ENCODE data around the gene FTCD.
"Not testable (repeated sequence)": the region's sequence is repeated elsewhere in the genome, so short reads cannot be mapped to it uniquely, and the experiment has no call there.

Gene FTCD

GRCh38 chr21:46152927-46153246 is 2.5 kb downstream of the FTCD start:
- DNase-seq: no peak

GRCh38 chr21:46151989-46152926 is 3.1 kb downstream of the FTCD start:
- DNase-seq: no peak

GRCh38 chr21:46151261-46151988 is 4.0 kb downstream of the FTCD start:
- no peak for DNase-seq

GRCh38 chr21:46150491-46151121 is 4.8 kb downstream of the FTCD start:
- DNase-seq: no peak

- DNase-seq: no peak
Measured at GRCh38 chr21:46150073-46150472, 5.3 kb downstream of the FTCD start.

- DNase-seq: no peak
Measured at GRCh38 chr21:46149205-46149901, 6.0 kb downstream of the FTCD start.

GRCh38 chr21:46148106-46148505 is 7.3 kb downstream of the FTCD start:
- DNase-seq: no peak

GRCh38 chr21:46147429-46147828 is 8.0 kb downstream of the FTCD start:
- DNase-seq: not testable (repeated sequence)

GRCh38 chr21:46146856-46147255 is 8.5 kb downstream of the FTCD start:
- DNase-seq: no peak

- no peak for DNase-seq
Measured at GRCh38 chr21:46145840-46146691, 9.3 kb downstream of the FTCD start.

- DNase-seq: no peak
Measured at GRCh38 chr21:46145159-46145839, 10.1 kb downstream of the FTCD start.

- no peak for DNase-seq
Measured at GRCh38 chr21:46144464-46145070, 10.8 kb downstream of the FTCD start.

- no peak for DNase-seq
Measured at GRCh38 chr21:46142582-46143473, 12.6 kb downstream of the FTCD start.

- no peak for DNase-seq
Measured at GRCh38 chr21:46141767-46142581, 13.4 kb downstream of the FTCD start.

GRCh38 chr21:46140352-46141003 is 14.9 kb downstream of the FTCD start:
- DNase-seq: not testable (repeated sequence)

GRCh38 chr21:46139686-46140085 is 15.7 kb downstream of the FTCD start:
- DNase-seq: no peak

- DNase-seq: no peak
Measured at GRCh38 chr21:46138383-46138970, 16.9 kb downstream of the FTCD start.

- DNase-seq: no peak
Measured at GRCh38 chr21:46137908-46138307, 17.5 kb downstream of the FTCD start.
